Spleen (tissue), 11 donors: ENCODE results near the gene FES. TPM values are rescaled to one million over a fixed set of nuclear protein-coding genes. Genes with fewer than 3 reads are reported as not detected.

Source experiments
- DNase-seq: peaks from one replicate; pipeline ENCODE4 v3.0.0-alpha.2; 2020
- H3K27ac ChIP-seq, 8 donors: fragments of 200-600 bp; sonication (generic) in 7 of 8; 1 replicate in 4 of 8; 2 replicates in 4 of 8; pipeline versions ENCODE4 v1.5.0 to v1.8.0; 2016 to 2021; ENCODE audit warnings: inconsistent platforms in 4 of 8, mild to moderate bottlenecking in 4 of 8, moderate library complexity in 1 of 8
- H3K27me3 ChIP-seq, 7 donors: fragments of 200-600 bp; sonication (generic) in 6 of 7; replicated peaks in 1 of 7; 1 replicate in 4 of 7; 2 replicates in 3 of 7; pipeline versions ENCODE4 v1.5.0 to v1.8.0; 2016 to 2021; ENCODE audit warnings: inconsistent platforms in 3 of 7, mild to moderate bottlenecking in 1 of 7
- H3K36me3 ChIP-seq, 6 donors: fragments of 200-600 bp; sonication (generic) in 5 of 6; 1 replicate in 4 of 6; 2 replicates in 2 of 6; pipeline versions ENCODE4 v1.5.0 to v1.8.0; 2016 to 2021; ENCODE audit warnings: inconsistent platforms in 2 of 6
- H3K4me1 ChIP-seq, 6 donors: fragments of 200-600 bp; sonication (generic) in 5 of 6; 1 replicate in 3 of 6; 2 replicates in 3 of 6; pipeline versions ENCODE4 v1.5.0 to v1.8.0; 2016 to 2021; ENCODE audit warnings: inconsistent platforms in 3 of 6
- H3K4me3 ChIP-seq, 8 donors: fragments of 200-600 bp; sonication (generic) in 7 of 8; 1 replicate in 4 of 8; 2 replicates in 4 of 8; pipeline versions ENCODE4 v1.5.0 to v1.8.0; 2016 to 2021; ENCODE audit warnings: inconsistent platforms in 4 of 8, mild to moderate bottlenecking in 4 of 8, moderate library complexity in 2 of 8
- H3K9me3 ChIP-seq, 8 donors: fragments of 200-600 bp; sonication (generic) in 7 of 8; 1 replicate in 4 of 8; 2 replicates in 4 of 8; pipeline versions ENCODE4 v1.5.0 to v1.8.0; 2016 to 2021; ENCODE audit warnings: inconsistent platforms in 4 of 8
- POLR2A ChIP-seq, 3 donors: fragments of 450-650 bp; IDR thresholded peaks; one replicate each; pipeline ENCODE4 v1.5.1; 2017; ENCODE audit warnings: antibody characterized with exemption in 3 of 3, mild to moderate bottlenecking in 1 of 3
- POLR2AphosphoS5 ChIP-seq, 3 donors: sonication (generic); formaldehyde crosslinking; IDR thresholded peaks; one replicate each; pipeline ENCODE4 v1.5.1; 2017; ENCODE audit warnings: antibody characterized with exemption in 3 of 3
- WGBS, 5 donors: extraction: QIAGEN DNeasy Blood & Tissue Kit in 3 of 5; methylation state at CpG; one replicate each; pipeline versions ENCODE4 v1.1.5 to v1.1.7; 2013 to 2018; 5-methylcytosine and 5-hydroxymethylcytosine counted together
- intact Hi-C: fragments of 100-400 bp; cut with DNase I; formaldehyde crosslinking; loops from one replicate; pipeline ENCODE4 v1.15.0; 2023; ENCODE audit warnings: low total_unique reads
- polyA plus RNA-seq, 3 donors: library from polyadenylated mRNA; stranded (reverse); fragments of 200-250 nt; gene quantifications; one replicate each; pipeline ENCODE4 v1.2.1, GENCODE V29; 2013
- total RNA-seq, 7 donors: library from RNA; depleted of rRNA in 3 of 7; stranded (reverse); fragments of >200 nt in 3 of 7; fragmentation: NEBNext Ultra II Directional in 4 of 7; extraction: Animal tissue kit (Norgen Biotek cat#: 25700) in 4 of 7; gene quantifications; one replicate each; pipeline versions ENCODE4 v1.1.0 to v1.2.1, GENCODE V29; 2016 to 2021
- TF ChIP-seq, protein P1 (sequence below), 11 experiments: fragments of 200-600 bp in 7 of 11; fragments of 450-650 bp in 4 of 11; sonication (generic) in 4 of 11; IDR thresholded peaks in 8 of 11; conservative IDR thresholded peaks in 3 of 11; 1 replicate in 7 of 11; 2 replicates in 4 of 11; pipeline versions ENCODE4 v1.4.0 to v1.8.0; 2016 to 2021; ENCODE audit warnings: antibody characterized with exemption in 11 of 11, inconsistent platforms in 4 of 11, mild to moderate bottlenecking in 1 of 11
- donor health status: healthy with polysubstance abuse.
- donor health status: DM: no; HTN: no; CAD: no; lungs with moderate emphysema.
- donor health status: DM: no; HTN: no; CAD: no.
- donor health status: Bipolar disorder and iron deficiency.
- donor health status: healthy.
- donor health status: DM: no; HTN: no; CAD: no.
- donor health status: DM: yes; HTN: yes; CAD: no.

The FES gene
- total and polyA plus RNA-seq, 10 donors = 39.5 to 369 (median 240) TPM

DNA sequence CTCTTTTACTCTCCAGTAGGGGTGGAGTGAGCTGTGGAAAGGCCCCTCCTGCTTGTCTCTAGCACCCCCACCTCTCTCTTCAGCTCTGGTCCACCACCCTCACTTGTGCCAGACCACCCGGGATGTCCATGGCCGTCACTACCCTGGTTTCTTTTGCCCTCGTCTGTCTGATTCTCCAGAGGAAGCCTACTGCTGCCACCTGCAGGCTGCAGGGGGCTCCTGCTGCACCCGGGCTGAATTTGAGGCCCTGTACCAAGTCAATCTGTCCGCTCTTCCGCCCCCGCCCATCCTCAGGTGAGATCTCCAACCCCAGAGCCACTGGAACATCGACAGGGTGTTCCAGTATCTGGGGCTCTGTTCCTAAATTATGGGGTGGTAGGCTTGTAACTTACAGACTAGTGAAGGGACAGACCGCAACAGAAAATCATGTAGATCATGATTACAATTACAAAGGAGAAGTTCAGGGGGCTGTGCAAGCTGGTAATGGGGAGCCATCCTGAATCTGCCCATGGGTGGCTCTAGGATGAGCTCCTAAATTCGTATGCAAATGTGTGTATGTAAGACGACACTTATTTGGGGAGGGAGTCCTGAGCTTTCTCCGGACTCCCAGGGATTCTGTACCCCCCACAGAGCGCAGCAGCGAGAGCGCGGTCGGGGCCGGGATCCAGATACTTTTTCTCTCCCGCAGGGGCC, 50.1 kb downstream of the FES start:
- no peaks in the 10 kb centered on the region for H3K27me3 ChIP-seq
- peaks cover 0 to 31% (median 17%) of the 10 kb centered on the region in 6 donors for H3K36me3 ChIP-seq
- peak; percentile 95 for DNase-seq
- peak overlapping the region; percentile 63 to 86 (median 70) for H3K4me3 ChIP-seq
- intact Hi-C loops = no loop called here
- peak overlapping the region; percentile 22 to 99 (median 87) for H3K27ac ChIP-seq
- H3K4me1 ChIP-seq = peaks cover 43 to 81% (median 67%) of the 10 kb centered on the region in 6 donors
- TF ChIP-seq POLR2A (IDR thresholded peaks at IDR 0.05) (no peak), POLR2AphosphoS5 (IDR thresholded peaks at IDR 0.05) (peak in 2 of 3 donors; percentile 5 to 33)
- TF ChIP-seq, protein P1, sequence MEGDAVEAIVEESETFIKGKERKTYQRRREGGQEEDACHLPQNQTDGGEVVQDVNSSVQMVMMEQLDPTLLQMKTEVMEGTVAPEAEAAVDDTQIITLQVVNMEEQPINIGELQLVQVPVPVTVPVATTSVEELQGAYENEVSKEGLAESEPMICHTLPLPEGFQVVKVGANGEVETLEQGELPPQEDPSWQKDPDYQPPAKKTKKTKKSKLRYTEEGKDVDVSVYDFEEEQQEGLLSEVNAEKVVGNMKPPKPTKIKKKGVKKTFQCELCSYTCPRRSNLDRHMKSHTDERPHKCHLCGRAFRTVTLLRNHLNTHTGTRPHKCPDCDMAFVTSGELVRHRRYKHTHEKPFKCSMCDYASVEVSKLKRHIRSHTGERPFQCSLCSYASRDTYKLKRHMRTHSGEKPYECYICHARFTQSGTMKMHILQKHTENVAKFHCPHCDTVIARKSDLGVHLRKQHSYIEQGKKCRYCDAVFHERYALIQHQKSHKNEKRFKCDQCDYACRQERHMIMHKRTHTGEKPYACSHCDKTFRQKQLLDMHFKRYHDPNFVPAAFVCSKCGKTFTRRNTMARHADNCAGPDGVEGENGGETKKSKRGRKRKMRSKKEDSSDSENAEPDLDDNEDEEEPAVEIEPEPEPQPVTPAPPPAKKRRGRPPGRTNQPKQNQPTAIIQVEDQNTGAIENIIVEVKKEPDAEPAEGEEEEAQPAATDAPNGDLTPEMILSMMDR (IDR thresholded peaks at IDR 0.05 in 8 of 11, conservative IDR thresholded peaks at IDR 0.05 in 3 of 11) = peak; percentile 81 to 97 (median 95)
- no peaks in the 10 kb centered on the region for H3K9me3 ChIP-seq
- WGBS, 5 donors = 0 to 3% (median 1%) methylated on average over 14 to 19 of the region's 19 CpGs

DNA sequence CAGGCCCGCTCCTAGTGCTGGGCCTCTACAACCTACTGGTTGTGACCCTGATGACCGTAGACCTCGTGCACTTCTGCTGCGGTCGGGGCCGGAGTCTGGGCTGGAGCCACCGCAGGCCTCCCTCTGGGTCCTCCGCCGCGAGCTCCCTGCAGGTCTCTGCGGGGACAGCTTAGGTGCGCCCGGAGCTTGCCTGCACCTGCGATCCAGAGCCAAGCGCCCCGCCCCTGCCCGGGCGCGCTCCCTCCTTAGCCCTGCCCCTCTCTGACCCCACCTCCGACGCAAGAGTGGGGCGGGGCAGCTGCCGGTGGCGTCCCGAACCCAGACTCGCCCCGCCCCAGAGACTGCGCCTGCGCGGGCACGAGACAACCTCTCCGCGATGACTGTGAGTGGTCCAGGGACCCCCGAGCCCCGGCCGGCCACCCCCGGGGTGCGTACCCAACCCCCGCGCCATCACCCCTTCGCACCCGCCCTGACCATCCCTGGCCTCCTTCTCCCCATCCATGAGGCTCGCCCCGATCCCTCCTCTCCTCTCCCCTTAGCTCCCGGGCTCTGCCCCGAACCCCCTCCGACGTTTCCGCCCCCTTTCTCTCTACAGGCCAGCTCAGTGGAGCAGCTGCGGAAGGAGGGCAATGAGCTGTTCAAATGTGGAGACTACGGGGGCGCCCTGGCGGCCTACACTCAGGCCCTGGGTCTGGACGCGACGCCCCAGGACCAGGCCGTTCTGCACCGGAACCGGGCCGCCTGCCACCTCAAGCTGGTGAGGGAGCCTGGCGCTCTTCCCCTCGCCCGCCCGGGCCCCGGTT, 50.8 kb downstream of the FES start, which contains the start of gene UNC45A:
Gene UNC45A, plus strand, starts transcription at position 337 of the 803 bp plus-strand sequence. Its CDS starts 40 bp downstream, at position 377.
- H3K4me3 ChIP-seq = peak within 1 kb of the TSS; percentile 63 to 86 (median 70)
- no peaks in the 10 kb centered on the region for H3K9me3 ChIP-seq
- H3K36me3 ChIP-seq = peaks cover under 1 to 39% (median 25%) of the 10 kb centered on the region in 6 donors
- intact Hi-C loops = no loop called here
- peak in 2 of 3 donors; percentile 39 to 64 for TF ChIP-seq POLR2A (IDR thresholded peaks at IDR 0.05)
- TF ChIP-seq, protein P1 (IDR thresholded peaks at IDR 0.05 in 8 of 11, conservative IDR thresholded peaks at IDR 0.05 in 3 of 11) = no peak
- peak; percentile 84 to 88 (median 87) for TF ChIP-seq POLR2AphosphoS5 (IDR thresholded peaks at IDR 0.05)
- 0 to 1% (median 1%) methylated on average over 38 to 65 of the region's 65 CpGs for WGBS, 5 donors
- no peaks in the 10 kb centered on the region for H3K27me3 ChIP-seq
- peak; percentile 99 for DNase-seq
- H3K4me1 ChIP-seq = peaks cover 41 to 73% (median 61%) of the 10 kb centered on the region in 6 donors
- peak within 1 kb of the TSS; percentile 22 to 99 (median 87) for H3K27ac ChIP-seq

DNA sequence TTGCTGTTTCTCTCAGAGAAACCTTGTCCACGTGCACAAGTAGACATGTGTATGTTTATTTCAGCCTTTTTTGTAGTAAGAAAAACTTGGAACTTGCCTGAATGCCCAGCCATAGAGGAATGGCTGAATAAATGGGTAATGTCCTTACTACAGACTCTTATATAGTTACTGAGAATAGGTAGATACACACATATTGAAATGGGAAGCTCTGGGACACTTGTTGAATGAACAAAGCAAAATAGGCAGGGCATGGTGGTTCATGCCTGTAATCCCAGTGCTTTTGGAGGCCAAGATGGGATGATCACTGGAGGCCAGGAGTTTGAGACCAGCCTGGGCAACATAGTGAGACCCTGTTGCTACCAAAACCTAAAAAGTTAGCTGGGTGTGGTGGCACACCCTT, 52.5 kb downstream of the FES start:
- H3K4me1 ChIP-seq = peaks cover 25 to 57% (median 45%) of the 10 kb centered on the region in 6 donors
- DNase-seq = no peak
- no peak for TF ChIP-seq POLR2AphosphoS5 (IDR thresholded peaks at IDR 0.05)
- no peak for TF ChIP-seq POLR2A (IDR thresholded peaks at IDR 0.05)
- TF ChIP-seq, protein P1 (IDR thresholded peaks at IDR 0.05 in 8 of 11, conservative IDR thresholded peaks at IDR 0.05 in 3 of 11) = no peak
- no peaks in the 10 kb centered on the region for H3K27me3 ChIP-seq
- peaks cover 2 to 56% (median 41%) of the 10 kb centered on the region in 6 donors for H3K36me3 ChIP-seq
- intact Hi-C loops = no loop called here
- H3K27ac ChIP-seq = no peak overlapping the region
- 66 to 95% (median 92%) methylated on average over 1 of the region's 1 CpG for WGBS, 5 donors
- no peak overlapping the region for H3K4me3 ChIP-seq
- H3K9me3 ChIP-seq = no peaks in the 10 kb centered on the region
